Placental pericyte (primary cell): ENCODE results near the gene MAGIX. TPM values are rescaled to one million over a fixed set of nuclear protein-coding genes. Genes with fewer than 3 reads are reported as not detected.

Experiments
- small RNA-seq: library from RNA; depleted of rRNA; stranded (forward); fragments of <200 nt; gene quantifications from one replicate; pipeline ENCODE3, GENCODE V24; 2012; ENCODE audit warnings: low replicate concordance
- total RNA-seq: library from RNA; depleted of rRNA; stranded (reverse); fragments of >200 nt; gene quantifications from 2 replicates; pipeline ENCODE4 v1.2.3, GENCODE V29; 2012

Gene MAGIX
- 1.1 and 3.3 TPM in 2 replicates for total RNA-seq

DNA sequence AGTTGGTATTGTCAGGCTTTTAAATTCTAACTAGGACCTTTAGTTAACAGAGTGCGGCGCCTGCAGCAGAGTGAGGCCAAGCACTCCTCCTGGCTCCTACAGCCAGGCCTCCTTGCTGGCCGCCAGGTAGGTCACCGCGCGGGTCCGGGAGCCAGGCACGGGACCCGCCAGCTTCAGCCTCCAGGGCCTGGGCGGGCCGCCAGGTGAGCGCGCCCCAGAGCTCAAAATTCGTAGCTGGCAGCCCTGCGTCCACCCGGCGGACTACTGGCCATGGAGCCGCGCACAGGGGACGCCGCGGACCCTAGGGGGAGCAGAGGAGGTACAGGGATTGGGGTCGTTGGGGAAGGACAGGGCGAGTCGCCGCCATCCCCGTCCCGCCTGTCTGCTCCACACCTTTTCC is at the start of gene MAGIX:
Gene MAGIX, plus strand, starts transcription at position 139 of the 400 bp plus-strand sequence. Its CDS starts 132 bp downstream, at position 271.

DNA sequence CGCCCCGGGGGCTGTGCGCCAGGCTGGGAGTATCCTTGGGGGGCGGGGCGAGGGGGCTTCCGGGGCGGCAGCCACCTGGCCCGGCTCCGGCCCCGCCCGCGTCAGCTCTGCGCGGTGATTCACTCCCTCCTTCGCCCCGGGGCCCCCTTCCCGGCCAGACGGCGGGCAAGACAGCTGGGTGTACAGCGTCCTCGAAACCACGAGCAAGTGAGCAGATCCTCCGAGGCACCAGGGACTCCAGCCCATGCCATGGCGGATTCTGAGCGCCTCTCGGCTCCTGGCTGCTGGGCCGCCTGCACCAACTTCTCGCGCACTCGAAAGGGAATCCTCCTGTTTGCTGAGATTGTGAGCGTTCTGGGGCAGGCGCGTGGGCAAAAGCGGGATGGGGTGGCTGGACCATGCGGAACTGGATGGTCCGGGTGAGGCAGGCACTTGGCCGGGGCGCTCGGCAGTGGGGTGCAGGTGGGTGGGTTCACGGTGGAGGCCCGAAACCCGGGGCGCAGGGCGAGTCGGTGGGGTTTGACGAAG is 9.3 kb downstream of the MAGIX start, which contains the start of gene PLP2:
Gene PLP2, plus strand, starts transcription at position 147 of the 528 bp plus-strand sequence. Its CDS starts 103 bp downstream, at position 250.

DNA sequence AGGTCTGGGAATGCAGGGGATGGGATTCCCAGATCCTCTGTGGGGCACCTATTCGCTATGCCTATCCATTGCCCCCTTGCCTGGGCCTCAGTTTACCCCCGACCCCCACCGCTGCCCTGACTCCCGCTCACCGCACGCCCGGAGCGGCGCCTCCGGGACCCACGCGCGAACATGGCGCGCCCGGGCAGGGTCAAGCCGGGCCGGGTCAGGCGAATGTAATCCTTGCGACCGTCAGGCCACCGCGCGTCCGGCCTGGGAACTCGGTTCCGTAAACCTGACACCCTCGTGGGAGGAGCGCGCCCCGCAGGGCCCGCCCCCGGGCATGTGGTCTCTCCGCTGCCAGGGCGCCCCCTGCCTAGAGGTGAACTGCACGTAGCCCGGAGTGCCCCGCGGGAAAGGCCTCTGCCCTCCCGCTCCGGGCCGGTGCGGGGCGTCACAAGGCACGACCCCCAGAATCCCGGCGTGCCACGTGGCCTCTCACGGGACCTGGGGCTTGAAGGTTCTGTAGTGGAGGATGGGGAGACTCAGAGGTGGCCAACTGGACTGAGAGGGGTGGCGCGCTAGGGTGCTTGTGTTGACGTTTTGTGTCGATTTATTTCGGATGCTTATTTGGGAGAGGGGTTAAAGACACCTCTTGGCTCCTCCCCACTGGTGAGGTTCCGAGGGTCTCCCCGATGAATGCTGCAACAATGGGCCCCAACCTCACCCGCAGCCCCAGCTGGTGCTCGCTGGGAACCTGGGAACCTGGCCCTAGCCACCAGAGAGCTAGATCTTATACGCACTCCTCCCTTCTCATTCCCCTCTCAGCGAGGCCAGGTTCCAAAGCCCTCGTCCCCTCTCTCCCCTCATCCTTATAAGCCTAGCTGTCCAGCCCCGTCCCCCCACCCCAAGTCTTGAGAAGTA is 23.8 kb downstream of the MAGIX start, which contains the start of gene PRICKLE3:
Gene PRICKLE3, minus strand, starts transcription at position 249 of the 903 bp plus-strand sequence. Its CDS starts 76 bp downstream, at position 173.

DNA sequence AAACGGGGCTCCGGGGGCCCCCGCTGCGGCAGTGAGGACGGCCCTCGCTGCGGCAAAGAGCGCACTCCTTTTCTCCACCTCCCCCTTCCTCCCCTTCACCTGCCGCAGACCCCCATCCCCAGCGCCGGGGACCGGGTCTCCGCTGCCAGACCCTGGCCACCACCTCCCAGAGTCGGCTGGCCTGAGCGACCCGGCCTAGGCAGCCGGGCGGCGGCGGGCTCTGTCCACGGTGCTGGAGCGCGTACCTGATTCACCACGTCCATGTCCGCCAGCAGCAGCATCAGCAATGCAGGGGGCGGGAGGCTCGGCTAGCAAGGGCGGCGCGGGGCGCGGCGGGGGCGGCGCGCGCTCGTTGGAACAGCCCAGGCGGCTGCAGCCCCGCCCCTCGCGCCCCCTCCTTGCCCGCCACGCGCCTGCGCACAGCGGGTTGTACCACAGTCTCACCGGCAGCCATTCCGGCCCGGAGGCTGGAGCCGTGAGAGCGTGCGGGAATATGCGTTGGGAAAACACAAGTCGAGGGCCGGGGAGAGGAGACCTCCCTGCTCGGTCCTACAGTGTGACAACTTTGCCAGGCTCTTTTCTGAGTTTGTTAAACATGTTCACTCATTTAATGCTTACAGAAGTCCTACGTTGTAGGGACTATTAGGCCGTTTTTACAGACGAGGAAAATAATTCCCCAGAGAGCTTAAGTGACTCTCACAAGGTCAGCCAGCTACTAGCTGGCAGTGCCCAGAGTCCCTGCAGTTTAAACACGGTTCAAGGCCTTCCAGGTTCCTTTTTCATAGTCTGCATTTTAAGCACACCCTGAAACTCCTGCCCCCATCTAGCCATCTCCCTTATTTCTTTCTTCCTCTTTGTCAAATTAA is 37.6 kb downstream of the MAGIX start, which contains the start of gene SYP:
Gene SYP, minus strand, starts transcription at position 288 of the 866 bp plus-strand sequence. Its CDS starts 7 bp downstream, at position 281.

Small RNA genes within 50 kb of the gene (small RNA-seq; reads per million reads assigned to genes)
- not detected for gene RN7SL262P

Other genes starting within 250 kb of the MAGIX start
- gene PIM2, start 243.7 kb upstream of the MAGIX start, total RNA-seq: 13.2 and 19.3 TPM in 2 replicates
- gene OTUD5, start 205.2 kb upstream of the MAGIX start, total RNA-seq: 34.6 and 58.4 TPM in 2 replicates
- under 0.01 and 0.14 TPM in 2 replicates for gene KCND1, start 190.9 kb upstream of the MAGIX start, total RNA-seq
- gene GRIPAP1, start 160.5 kb upstream of the MAGIX start, total RNA-seq: 16.6 and 23.6 TPM in 2 replicates
- gene TFE3, start 119.4 kb upstream of the MAGIX start, total RNA-seq: 57.8 and 66.3 TPM in 2 replicates
- gene CCDC120, start 103.8 kb upstream of the MAGIX start, total RNA-seq: 0.57 and 1.1 TPM in 2 replicates
- 14.0 and 15.2 TPM in 2 replicates for gene PRAF2, start 88.8 kb upstream of the MAGIX start, total RNA-seq
- 65.3 and 152 TPM in 2 replicates for gene WDR45, start 82.9 kb upstream of the MAGIX start, total RNA-seq
- 17.8 and 19.9 TPM in 2 replicates for gene GPKOW, start 39.0 kb upstream of the MAGIX start, total RNA-seq
- 54.3 and 88.5 TPM in 2 replicates for gene PLP2, start 9.1 kb downstream of the MAGIX start, total RNA-seq
- gene PRICKLE3, start 23.6 kb downstream of the MAGIX start, total RNA-seq: 5.0 and 6.3 TPM in 2 replicates
- under 0.01 and 0.29 TPM in 2 replicates for gene SYP, start 37.4 kb downstream of the MAGIX start, total RNA-seq
- not detected in 2 replicates for gene CACNA1F, start 70.6 kb downstream of the MAGIX start, total RNA-seq
- 12.0 and 20.9 TPM in 2 replicates for gene CCDC22, start 72.7 kb downstream of the MAGIX start, total RNA-seq
- gene FOXP3, start 102.0 kb downstream of the MAGIX start, total RNA-seq: not detected in 2 replicates
- 4.6 and 5.2 TPM in 2 replicates for gene PPP1R3F, start 107.0 kb downstream of the MAGIX start, total RNA-seq
- not detected in 2 replicates for gene GAGE10, start 140.9 kb downstream of the MAGIX start, total RNA-seq
- gene GAGE12J, start 159.3 kb downstream of the MAGIX start, total RNA-seq: not detected in 2 replicates
- not detected in 2 replicates for gene GAGE13, start 168.8 kb downstream of the MAGIX start, total RNA-seq